Stimulated activated CD8-positive, alpha-beta memory T cell treated with anti-CD3 and anti-CD28 coated beads, Interleukin-7, amount 100 ng/mL, for 1 hour (primary cell): ENCODE results near the gene ARHGAP42.
"Not testable (repeated sequence)": the region's sequence is repeated elsewhere in the genome, so short reads cannot be mapped to it uniquely, and the experiment has no call there.

Experiments used
- DNase-seq, 2 donors: peaks; one replicate each; pipeline ENCODE4 v3.0.0-alpha.2; 2020; ENCODE audit warnings: low read depth in 2 of 2

The ARHGAP42 gene

DNA sequence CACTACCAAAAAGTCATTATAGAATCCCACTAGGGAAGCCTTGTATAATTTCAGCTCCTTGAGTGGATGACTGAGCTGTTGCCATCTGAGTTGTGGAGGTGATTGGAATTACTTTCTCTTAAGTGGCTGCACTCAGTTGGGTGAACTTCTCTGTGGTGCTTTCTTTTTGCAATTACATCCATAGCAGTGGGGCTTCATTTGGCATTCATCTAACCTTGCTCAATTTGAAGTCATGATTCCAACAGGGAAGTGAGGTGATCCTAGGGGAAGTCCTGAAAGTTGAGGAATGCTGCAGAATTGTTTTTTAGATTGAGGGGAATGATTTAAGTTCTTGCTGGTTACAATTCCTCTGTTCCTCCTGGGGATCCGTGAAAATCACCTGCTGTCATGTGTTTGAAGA lies 39.6 kb downstream of the ARHGAP42 start:
- DNase-seq, result no peak

DNA sequence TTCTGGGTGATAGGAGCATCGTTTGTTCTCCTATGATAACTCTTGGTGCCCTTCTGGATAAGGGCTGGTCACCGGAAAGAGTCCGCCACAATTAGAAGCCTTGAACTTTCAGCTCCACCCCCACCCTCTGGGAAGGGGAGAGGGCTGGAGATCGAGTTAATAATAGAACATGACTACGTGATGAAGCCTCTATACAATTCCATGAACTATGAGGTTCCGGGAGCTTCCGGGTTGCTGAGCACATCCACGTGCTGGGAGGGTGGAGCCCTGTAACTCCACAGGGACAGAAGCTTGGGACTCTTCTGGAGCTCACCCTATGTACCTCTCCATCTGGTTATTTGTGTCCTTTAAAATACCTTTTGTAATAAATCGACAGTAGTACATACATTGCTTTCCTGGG lies 40.3 kb downstream of the ARHGAP42 start:
- no peak for DNase-seq

DNA sequence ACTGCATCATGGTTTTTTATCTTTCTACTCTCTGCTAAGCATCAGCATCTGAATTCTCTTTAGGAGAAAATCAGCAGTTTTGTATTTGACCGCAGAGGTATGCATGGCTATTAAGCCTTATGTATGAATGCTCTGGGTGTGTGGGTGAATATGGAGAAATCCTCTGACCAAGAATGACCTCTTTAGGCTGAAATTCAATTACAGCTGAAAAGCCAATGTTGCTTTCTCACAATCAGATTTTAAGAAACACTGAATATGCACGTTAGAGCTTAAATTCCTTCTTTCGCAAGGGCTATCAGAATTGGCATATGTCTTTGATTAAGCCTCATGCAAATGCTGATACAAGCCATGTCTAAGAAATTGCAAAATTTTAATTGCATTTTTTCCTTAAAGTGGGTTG lies 43.2 kb downstream of the ARHGAP42 start:
- DNase-seq, result no peak

DNA sequence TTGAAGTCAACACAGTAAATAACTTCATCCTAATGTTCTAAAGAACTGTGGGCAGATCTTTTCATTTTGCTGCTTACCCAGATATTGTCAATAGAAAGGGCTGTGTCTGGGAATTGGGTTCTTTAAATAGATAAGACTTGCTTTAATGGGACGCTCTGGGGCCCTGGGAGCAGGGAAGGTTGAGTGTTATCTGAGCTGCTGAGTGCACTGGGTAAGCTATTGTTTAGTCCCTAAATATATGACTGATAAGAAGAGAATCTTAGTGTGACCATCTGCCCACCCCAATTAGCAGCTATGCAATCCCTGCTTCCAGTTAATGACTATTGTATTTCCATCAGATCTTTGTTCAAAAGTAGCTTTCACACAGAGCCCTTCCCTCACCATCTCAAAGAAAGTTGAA lies 44.4 kb downstream of the ARHGAP42 start:
- no peak for DNase-seq

DNA sequence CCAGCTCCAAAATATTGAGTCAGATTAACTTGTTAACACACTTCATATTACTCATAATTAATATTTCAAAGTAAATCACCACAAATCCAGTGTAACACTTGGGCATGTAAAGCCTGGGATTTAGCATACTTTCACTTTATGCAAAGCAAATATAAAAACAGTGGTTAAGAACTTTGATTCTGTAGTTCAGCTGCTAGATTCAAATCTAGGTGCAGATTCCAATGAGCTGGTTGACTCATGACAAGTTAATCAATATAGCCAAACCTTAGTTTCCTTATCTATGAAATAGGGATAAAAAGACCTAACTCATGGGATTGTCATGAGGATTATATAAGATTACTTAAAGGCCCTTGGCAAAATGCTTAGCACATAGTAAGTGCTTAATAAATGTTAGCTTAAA lies 45.9 kb downstream of the ARHGAP42 start:
- DNase-seq, result no peak

DNA sequence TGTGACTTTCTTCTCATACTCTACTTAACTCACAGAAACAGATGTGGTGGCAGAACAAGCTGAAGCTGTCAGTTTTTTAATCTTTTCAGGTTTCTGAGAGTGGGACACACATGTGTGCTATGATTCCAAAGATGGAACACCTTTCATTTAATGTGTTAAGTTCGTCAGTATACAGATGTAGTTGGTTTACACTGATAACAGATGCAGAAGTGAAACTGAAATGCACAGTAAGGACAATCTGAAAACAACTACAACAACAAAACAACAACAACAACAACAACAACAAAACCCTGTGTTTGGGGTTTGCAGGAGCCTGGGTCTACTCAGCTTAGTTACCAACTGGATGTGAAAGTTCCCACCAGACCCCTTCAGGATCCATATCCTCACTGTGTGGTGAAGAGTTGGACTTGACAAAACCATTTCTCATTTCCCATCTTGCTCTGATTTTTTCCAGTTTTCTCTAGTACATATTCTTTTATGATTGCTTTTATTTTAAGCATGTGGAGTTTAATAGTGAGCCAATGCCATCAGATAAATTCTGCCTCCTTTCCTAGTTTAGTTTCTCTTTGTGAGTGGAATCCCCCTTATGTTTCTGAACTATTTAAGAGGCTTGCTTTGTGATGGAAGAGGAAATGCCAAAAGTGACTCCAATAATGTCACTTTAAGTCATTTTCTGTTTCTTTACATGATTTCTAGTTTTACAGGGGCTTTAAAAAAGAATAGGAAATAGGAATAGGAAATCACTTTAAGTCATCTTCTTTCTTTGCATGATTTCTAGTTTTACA lies 47.8 kb downstream of the ARHGAP42 start:
- no peak for DNase-seq

DNA sequence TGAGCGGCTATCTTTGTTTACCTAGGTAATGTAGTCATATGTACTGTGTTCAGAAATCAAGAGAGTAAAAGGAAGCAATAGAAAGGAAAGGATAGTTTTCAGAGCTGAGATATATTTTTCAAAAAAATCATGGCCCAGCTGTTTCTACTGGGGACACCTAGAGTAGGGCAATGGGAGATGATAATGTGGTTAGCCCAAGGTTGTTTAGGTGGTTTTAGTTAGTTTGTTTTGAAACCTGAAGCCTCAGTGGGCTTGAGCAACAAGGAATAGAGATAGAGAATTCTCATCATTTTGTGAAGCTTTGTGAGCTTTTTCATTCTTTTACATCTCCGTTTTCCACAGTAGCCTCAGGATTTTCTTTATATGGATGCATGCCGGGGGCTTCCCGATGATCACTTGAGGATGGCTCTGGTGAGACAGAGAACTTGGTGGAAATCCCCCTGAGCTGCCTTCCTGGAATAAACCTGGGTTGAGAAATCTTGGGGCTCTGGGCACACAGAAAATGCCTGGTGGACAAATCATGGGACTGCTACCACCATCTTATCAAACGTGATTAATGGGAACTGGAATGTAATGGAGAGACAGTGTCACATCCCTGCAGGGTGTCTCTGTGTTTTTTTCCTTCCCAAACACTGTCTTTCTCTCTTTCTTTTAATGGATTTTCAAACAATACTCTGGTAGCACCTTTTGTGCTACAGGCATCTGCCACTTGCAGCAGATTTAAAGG lies 49.0 kb downstream of the ARHGAP42 start:
- no peak for DNase-seq

DNA sequence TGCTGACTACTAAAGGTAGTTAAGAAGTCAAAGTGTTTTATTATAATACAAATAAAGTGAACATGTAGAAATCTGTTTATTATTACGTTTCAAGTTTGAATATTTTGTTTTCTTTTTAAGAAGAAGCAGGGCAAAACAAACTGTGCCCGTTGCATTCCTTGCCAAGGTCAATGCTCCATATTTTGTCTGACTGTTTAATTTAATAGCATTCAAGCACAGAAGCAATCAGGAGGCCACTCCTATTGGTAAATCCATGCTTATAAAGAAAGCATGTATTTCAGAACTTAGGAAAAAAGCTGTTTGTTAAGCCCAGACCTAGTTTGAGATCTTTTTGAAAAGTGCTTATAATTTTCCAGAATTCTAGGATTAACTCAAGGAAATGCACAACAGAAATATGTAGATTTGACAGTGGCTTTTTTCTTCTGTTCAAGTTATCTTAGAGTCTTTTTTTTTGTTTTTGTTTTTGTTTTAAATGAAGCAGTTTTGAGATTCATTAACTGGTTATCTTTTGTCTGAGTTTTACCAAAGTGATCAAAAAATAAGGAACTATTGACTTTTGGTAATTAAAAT lies 51.7 kb downstream of the ARHGAP42 start:
- no peak for DNase-seq

DNA sequence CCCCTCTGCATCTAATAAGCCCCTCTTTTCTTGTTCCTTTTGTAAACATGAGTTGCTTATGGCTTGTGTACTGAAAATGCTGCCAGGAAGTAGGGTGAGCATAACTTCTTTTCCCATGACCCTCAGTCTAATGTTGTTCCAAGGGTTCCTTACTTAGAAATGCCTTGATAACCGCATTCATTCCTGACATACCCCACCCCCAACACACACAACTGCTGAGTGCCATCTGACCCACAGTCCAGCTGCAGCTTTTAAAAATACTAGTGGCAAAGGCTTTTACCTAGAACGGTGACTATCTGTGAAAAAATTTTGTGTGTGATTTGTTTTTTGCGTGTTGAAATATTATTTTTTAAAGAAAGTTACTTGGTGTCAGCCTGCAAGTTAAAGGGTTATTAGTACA lies 52.6 kb downstream of the ARHGAP42 start:
- no peak for DNase-seq

DNA sequence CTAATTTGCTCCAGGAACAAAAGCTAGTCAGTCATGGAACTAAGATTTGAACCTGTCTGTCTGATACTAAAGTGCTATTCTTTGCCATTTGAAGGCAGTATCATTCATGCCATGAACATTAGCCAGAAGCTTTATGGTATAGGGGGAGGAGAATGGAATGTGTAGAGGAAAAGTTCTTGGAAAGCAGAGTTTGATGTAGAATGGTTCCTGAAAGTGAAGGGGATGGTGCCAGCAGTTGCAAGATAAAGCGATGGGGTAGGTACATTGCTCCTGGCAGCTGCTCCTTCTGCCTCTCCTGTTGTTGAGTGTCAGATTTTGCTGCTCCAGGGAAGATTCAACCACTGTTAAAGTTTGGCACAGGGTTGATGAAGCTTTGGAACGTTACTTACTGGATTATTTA lies 53.4 kb downstream of the ARHGAP42 start:
- DNase-seq, result no peak

DNA sequence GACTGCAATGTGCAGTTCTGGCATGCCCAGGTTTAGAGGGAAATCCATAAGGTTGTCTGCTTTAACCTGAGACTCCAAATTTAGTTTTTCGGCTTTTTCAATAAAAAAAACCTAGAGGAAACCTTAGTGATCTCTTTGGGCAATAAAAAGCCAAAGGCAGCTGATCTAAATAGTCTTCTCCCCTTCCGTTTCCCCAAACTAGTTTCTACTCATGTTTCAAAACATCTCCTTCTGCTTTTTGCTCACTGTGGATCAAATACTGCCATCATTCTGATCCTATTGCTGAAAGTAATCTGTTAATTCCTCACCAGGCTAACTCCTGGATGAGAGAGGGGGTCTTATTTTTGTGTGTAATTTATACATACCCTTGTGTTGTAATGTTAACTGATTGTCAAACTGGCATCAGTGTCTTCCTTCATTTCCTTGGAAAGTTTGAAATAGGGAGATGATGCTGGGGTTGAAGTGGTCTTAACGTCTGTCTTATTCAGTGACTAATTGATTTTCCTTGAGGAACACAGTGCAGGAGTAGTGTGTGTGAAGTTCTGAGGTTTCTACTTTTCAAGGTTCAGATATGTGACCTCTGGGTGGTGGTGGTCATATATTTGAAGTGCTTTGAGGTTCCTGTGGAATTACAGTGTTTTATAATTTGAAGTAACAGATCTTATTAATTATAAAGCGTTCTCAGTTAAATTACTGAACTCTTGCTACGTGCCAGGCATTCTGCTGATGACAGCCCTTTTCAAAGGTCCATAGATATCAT lies 55.0 kb downstream of the ARHGAP42 start:
- DNase-seq, result no peak

DNA sequence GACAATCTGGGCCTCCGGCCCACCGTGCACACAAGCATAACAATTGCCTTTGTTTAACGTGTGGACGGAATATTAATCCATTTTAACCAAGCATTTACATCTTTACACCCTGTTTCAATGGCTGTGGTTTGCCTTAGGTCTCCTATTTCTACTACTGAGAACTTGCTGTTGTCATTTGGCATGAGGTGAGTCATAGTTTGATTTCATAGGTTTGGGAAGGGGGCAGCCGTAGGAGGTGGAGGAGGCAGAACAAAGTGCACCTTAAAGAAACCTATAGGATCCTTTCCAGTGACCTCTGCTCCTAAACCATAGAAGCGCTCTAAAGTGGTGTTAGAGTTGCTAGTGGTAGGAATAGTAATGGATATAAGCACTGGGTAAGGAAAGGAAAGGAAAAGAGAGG lies 59.4 kb downstream of the ARHGAP42 start:
- DNase-seq, result no peak

DNA sequence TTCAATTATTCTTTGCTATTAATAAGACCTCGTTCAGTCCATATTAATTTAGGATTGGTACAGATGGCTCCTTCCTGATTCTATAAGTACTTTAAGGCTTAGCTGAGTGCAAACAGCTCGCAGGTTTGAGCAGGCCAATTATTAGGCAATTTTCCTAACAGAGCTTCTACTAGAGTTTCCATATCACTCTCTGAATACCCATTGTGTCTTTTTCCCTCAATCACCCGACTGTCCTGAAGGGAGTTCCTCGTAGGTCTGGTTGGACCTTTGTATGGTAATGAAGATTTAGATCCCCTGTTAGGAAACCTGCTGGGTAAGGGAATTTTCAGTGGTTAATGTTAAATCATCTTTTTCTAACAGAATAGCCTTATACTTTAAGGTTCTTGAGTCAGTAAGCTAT lies 61.1 kb downstream of the ARHGAP42 start:
- no peak for DNase-seq

DNA sequence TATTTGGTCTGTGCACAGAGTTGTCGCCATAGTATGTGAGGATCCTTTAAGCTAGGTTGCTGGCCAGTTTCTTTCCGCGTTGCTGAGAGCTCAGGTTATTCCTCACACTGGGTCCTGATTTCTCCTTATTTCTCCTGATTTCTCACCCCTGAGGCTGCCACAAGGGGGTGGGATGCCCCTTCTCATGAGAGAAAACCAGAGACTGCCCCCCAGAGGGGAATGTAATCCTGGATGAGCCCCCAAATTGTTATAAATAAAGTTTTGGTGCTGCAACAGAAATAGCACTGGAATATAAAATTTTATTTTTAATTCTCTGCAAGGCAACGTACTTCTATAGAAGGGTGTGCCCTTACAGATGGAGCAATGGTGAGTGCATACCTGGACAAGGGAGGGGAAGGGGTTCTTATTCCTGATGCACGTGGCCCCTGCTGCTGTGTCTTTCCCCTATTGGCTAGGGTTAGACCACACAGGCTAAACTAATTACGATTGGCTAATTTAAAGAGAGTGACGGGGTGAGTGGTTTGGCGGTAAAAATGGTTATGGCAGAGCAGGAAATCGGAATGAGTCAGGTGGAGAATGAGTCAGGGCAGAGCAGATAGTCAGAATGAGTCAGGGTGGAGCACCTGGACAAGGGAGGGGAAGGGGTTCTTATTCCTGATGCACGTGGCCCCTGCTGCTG lies 62.9 kb downstream of the ARHGAP42 start:
- not testable (repeated sequence) for DNase-seq

DNA sequence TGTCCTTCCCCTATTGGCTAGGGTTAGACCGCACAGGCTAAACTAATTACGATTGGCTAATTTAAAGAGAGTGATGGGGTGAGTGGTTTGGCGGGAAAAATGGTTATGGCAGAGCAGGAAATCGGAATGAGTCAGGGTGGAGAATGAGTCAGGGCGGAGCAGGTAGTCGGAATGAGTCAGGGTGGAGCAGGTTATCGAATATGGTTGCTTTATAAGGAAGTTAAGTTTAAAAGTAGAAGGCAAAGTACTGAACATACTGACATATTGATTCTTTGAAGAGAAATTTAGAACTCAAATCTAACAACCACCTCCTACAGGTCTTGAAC lies 63.4 kb downstream of the ARHGAP42 start:
- DNase-seq, result not testable (repeated sequence)

DNA sequence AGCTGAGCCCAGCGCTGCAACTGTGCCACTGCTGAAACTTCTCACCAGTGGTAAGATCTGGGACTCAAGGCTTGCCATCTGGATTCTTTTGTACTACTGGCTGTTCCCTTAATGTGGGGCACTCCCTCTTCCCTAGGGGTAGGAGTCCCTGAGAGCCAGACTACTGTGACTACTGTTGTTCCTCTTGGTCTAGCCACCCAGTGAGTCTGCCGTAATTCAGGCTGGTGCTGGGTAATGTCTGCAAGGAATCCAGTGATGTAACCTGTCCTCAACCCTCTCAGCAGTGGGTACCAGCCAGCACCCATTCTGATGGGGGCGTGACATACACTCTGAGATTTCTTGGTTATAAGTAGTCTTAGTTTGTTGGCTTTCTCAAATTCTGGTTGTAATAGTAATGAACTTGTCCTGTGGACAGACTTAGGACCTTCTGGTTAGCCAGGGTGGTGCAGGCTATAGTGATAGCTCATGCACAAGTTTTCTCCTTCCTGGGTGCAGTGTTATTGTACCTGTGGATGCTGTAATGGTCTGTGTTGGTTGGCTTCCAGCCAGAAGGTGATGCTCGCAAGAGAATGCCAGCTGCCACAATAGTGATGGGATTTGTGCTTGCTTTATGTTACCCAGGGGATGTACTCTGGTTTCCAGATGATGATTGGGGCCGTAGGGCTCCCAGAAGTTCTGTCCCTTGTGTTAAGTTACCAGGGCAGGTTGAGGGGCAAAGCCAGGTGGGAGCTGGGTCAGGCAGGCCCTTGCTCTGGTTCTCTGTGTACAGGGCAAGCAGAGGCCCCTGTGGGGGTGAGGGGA lies 65.5 kb downstream of the ARHGAP42 start:
- no peak for DNase-seq

DNA sequence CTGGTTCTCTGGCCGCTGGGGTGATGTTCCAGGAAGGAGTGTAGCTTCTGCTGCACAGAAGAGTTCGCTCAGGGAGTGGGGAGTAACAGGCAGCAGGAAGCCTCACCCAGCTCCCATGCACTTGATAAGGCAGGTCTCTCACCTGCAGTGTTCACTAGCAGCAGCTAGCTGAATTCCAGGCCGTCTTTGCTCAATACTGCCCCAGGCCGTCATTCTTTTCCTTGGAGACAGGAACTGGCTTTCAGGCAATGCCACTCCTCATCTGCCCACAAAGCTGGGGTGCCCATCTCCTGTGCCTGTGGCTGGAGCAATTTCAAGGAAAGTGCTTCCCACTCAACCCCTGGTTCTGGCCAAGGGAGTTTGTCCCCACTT lies 66.1 kb downstream of the ARHGAP42 start:
- no peak for DNase-seq

DNA sequence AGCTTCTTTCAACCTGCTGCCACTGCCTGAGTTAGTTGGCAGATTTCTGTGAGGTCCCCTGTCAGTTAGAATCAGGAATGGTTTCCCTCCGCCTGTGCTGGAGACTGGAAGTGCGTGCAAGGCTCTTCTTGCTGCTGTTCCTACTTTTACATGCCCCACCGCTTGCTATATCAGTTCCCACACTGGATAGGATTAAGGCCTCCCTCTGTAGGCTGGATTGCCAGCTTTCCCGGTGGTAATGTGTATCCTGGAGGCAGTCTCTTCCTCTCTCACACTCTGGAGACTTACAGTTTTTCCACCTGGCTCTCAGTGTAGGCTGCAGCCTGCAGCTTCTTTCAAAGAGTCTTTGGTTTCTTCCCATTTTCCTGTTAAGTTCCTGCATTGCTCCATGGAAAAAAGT lies 66.5 kb downstream of the ARHGAP42 start:
- no peak for DNase-seq

DNA sequence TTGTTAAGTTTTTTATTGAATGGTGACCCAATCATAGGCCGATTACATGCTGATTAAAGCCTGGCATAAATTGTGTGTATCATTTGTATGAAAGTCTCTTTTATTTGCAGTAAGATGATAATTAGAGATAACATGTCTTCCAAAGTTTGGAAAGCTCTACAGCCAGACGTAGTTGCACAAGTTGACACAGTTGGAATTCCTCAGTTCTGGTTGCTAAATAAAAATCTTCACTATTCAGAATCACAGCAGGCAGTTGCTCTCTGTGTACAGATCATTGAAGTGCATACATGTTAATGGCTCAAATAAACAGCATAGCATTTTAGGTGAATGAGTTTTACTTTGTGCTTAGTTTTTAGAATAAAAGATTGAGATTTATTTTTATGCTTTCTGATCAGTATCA lies 69.5 kb downstream of the ARHGAP42 start:
- DNase-seq, result no peak

DNA sequence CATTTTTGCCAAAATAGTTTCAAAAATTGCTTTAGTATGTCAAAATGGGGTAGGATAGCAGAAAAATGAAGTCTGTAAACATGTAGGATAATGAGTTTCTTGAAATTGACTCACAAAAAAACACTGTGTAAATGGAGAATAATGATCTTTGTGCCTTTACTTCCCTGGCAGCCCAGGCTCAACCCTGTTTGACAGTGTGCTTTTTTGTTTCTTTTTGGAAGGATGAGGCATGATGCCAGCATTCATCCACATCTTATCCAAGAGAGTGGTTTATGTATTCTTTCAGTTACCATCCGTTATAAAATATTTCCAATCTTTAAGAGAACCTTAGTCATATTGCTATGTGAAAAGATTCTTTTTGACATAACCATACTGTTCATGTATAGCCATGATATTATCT lies 70.6 kb downstream of the ARHGAP42 start:
- DNase-seq, result no peak

DNA sequence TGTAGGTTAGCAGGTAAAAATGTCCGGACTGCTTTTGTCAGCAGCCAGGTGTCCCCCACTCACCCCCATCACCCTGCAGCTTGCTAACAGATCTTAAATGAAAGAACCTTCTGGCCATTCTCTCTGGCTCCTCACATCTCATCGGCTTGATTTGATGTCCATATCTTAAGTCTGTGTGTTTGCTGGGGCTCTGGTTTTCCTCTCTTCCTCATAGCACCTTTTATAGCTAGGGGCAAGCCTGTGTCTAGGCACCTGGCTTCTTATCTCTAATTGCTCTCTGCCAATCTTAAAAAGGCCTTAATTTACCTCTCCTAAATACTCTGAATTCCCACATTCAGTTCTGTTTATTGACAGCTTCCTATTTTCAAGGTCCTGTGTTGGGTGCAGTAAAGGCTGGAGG lies 72.0 kb downstream of the ARHGAP42 start:
- DNase-seq, result no peak
